Inflammatory macrophage treated with lipopolysaccharide for 1 hour (primary cell): ENCODE results near the gene LRIG3.

Source experiments
- DNase-seq, 2 donors: peaks; one replicate each; pipeline ENCODE4 v3.0.0-alpha.2; 2020 to 2022

LRIG3 gene

DNA sequence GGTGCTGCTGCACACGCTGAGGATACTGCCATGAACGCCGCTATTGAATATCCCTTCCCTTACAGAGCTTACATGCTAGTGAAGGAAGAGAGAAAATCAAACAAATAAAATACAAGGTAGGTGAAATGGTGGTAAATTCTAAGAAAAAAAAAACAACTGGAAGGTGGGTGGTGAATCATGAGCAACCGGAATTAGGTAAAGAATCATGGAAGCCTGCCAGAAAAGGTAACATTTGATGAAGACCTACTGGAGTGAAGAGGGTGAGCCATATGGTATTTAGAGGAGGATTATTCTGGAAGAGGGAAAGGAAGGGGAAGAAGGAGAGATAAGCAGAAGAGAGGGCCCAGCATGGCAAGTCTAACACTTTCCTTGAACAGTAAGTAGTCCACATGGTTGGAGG is 76.1 kb downstream of the LRIG3 start:
- no peak for DNase-seq

DNA sequence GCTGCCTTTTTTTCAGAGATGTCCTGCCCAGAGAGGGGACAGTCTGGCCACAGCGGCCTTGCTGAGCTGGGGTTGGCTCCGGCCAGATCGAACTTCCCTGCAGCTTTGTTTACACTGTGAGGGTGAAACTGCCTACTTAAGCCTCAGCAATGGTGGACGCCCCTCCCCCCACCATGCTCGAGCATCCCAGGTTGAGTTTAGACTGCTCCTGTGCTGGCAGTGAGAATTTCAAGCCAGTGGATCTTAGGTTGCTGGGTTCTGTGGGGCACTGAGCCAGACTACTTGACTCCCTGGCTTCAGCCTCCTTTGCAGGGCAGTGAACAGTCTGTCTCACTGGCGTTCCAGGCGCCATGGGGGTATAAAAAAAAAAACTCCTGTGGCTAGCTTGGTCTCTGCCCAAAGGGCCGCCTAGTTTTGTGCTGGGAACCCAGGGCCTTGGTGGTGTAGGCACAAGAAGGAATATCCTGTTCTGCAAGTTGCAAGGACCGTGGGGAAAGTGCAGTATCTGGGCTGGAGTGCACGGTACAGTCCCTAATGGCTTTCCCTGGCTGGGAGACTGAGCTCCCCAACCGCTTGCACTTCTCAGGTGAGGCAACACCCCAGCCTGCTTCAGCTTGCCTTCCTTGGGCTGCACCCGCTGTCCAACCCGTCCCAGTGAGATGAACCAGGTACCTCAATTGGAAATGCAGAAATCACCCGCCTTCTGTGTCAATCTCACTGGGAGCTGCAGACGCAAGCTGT is 79.1 kb downstream of the LRIG3 start:
- DNase-seq: no peak

DNA sequence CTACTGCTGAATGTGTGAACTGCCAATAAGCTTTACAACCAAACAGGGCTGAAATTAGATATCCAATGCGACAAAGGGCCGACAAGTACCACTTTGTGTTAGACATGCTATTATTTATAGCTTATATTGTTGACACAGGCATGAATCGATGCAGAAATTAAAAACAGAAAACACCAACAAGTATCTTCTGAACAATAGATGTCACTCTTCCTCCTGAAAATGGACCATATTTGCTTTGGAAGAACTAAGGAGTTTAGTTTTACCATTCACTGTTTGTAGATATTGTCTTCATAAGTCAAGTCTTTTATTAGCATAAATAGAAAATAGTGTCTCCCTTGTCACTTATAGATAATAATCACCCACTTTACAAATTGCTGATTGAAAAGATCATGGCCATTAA is 86.5 kb downstream of the LRIG3 start:
- DNase-seq: no peak

DNA sequence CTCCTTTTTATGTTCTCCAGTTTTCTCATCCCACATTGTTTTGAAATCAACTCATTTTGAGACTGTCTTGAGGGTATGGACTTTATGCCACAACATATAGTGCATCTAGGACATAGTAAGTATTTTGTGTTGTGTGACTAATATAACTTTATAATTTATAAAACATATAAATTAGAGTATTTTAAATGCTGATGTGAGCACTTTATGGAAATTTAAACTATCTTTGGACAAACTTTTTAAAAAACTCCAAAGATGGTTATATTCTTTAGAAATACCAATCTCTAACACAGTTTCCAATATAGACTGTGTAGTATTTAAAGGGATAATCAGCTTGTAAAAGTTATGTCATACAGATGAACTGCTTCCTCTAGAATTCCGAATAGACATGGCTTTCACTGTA is 87.4 kb downstream of the LRIG3 start:
- no peak for DNase-seq
